Measurements from ENCODE around the gene DLGAP4. TPM values are rescaled to one million over a fixed set of nuclear protein-coding genes. Genes with fewer than 3 reads are reported as not detected.
A peak's percentile ranks its signal among the peaks of the same experiment; 100 is the strongest.

DLGAP4 gene
- total RNA-seq, 1 experiment from 2014 or later = 40.3 TPM

DNA sequence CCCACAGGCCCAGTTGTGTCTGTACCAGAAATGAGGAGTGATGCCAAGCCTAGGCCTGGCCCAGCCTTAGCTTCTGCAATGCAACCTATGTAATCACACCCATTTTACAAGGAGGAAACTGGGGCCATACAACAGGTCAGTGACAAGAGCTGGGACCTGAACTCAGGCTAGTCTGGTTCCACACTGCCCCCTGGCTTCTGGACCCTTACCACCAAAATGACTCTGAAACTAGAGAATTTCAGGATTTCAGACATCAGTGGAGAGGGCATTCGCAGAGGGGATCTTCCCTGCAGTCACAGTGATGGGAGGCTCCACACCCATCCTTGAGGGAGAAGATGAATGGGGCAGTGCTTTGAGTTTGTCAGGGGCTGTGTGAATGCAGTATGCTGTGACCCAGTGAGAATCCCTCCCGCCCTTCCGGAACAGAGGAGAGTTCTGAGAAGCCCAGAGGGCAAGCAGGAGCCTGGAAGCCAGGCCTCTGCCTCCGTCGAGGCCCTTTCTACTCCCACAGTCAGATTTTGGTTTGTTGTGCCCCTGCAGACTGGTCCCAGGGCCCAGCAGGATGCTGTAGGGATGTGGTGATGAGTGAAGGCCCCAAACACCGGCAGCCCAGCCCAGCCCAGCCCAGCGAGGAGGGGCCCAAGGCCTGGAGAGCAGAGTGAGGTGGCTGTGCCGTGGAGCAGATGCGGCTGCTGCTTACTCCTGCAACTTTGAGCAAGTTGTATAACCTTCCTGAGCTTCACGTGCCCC lies 187.1 kb downstream of the DLGAP4 start:
- Histone ChIP-seq H3K4me2 (ENCODE audit: low read length) (no peak overlapping the region), H3K4me3 (replicated peaks in 1 of 2; ENCODE audit: low read depth in 1 of 2, low read length in 2 of 2) (no peak overlapping the region), H2AFZ (ENCODE audit: low read depth, low read length, poor library complexity, severe bottlenecking) (no peak overlapping the region), H3K27ac (ENCODE audit: low read depth, low read length) (no peak overlapping the region), H3K27me3 (ENCODE audit: insufficient read depth, low read length) (no peaks in the 10 kb centered on the region), H3K9me3 (ENCODE audit: control insufficient read depth in 1 of 2, insufficient read depth in 1 of 2, low read depth in 1 of 2, low read length in 2 of 2) (no peaks in the 10 kb centered on the region), H3K9ac (ENCODE audit: low read length) (no peak overlapping the region), H3K4me1 (ENCODE audit: control insufficient read depth in 1 of 2, insufficient read depth in 2 of 2, low read length in 2 of 2) (no peaks in the 10 kb centered on the region), H4K20me1 (ENCODE audit: insufficient read depth) (no peaks in the 10 kb centered on the region), H3K9me2 (ENCODE audit: insufficient read depth) (no peaks in the 10 kb centered on the region), H3K36me3 (ENCODE audit: control insufficient read depth in 1 of 2, insufficient read depth in 2 of 2, low read length in 2 of 2) (peaks cover 0 to 5% of the 10 kb centered on the region in 2 experiments; a peak in 1 of 4 replicates), H3K79me2 (ENCODE audit: insufficient read depth, low read length) (peaks cover 5% of the 10 kb centered on the region; the same call in 1 of the 2 replicates)
- BruUV-seq (replicated peaks) = no TSS peak
- no peak for DNase-seq (ENCODE audit: low read depth, low spot score)
- 0 out of 2 replicates have a peak, but pooled peaks have one; percentile 36 for ATAC-seq
- RAD21 ChIA-PET (ENCODE audit: low non-redundant PET in 1 of 2, low total read pairs in 2 of 2, uncharacterized antibody in 2 of 2, unreplicated experiment in 2 of 2) = interaction anchor here in 1 of 2 experiments (0.6 to 0.7 kb wide), 2 partner anchors 28 to 131 kb away, joined by 3 read pairs; no protein-coding TSS in a partner anchor
- intact Hi-C loops (cut with micrococcal nuclease) = no loop called here
- POLR2A ChIA-PET = no interaction called here
- no peak for TF ChIP-seq JUND (IDR thresholded peaks at IDR 0.05)
- TF ChIP-seq ZNF274 (IDR thresholded peaks at IDR 0.05; ENCODE audit: low read depth, low read length) = no peak
- TF ChIP-seq ZFX (IDR thresholded peaks at IDR 0.05) = no peak
- no peak for TF ChIP-seq EGR1 (IDR thresholded peaks at IDR 0.05; ENCODE audit: low read depth)
- TF ChIP-seq, protein P1, sequence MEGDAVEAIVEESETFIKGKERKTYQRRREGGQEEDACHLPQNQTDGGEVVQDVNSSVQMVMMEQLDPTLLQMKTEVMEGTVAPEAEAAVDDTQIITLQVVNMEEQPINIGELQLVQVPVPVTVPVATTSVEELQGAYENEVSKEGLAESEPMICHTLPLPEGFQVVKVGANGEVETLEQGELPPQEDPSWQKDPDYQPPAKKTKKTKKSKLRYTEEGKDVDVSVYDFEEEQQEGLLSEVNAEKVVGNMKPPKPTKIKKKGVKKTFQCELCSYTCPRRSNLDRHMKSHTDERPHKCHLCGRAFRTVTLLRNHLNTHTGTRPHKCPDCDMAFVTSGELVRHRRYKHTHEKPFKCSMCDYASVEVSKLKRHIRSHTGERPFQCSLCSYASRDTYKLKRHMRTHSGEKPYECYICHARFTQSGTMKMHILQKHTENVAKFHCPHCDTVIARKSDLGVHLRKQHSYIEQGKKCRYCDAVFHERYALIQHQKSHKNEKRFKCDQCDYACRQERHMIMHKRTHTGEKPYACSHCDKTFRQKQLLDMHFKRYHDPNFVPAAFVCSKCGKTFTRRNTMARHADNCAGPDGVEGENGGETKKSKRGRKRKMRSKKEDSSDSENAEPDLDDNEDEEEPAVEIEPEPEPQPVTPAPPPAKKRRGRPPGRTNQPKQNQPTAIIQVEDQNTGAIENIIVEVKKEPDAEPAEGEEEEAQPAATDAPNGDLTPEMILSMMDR (IDR thresholded peaks at IDR 0.05 in 2 of 3, conservative IDR thresholded peaks at IDR 0.05 in 1 of 3; ENCODE audit: borderline replicate concordance in 1 of 3, insufficient read depth in 1 of 3, low read depth in 2 of 3, low read length in 2 of 3) = peak; percentile 30 to 49 (median 38); a peak in 5 of 6 replicates
- no peak for TF ChIP-seq SP1 (IDR thresholded peaks at IDR 0.05; ENCODE audit: low read depth)
- TF ChIP-seq POLR2AphosphoS5 (IDR thresholded peaks at IDR 0.05; ENCODE audit: low read depth, low read length) = no peak
- peak; percentile 67 for TF ChIP-seq RAD21 (IDR thresholded peaks at IDR 0.05; ENCODE audit: low read depth)
- TF ChIP-seq, protein P2, sequence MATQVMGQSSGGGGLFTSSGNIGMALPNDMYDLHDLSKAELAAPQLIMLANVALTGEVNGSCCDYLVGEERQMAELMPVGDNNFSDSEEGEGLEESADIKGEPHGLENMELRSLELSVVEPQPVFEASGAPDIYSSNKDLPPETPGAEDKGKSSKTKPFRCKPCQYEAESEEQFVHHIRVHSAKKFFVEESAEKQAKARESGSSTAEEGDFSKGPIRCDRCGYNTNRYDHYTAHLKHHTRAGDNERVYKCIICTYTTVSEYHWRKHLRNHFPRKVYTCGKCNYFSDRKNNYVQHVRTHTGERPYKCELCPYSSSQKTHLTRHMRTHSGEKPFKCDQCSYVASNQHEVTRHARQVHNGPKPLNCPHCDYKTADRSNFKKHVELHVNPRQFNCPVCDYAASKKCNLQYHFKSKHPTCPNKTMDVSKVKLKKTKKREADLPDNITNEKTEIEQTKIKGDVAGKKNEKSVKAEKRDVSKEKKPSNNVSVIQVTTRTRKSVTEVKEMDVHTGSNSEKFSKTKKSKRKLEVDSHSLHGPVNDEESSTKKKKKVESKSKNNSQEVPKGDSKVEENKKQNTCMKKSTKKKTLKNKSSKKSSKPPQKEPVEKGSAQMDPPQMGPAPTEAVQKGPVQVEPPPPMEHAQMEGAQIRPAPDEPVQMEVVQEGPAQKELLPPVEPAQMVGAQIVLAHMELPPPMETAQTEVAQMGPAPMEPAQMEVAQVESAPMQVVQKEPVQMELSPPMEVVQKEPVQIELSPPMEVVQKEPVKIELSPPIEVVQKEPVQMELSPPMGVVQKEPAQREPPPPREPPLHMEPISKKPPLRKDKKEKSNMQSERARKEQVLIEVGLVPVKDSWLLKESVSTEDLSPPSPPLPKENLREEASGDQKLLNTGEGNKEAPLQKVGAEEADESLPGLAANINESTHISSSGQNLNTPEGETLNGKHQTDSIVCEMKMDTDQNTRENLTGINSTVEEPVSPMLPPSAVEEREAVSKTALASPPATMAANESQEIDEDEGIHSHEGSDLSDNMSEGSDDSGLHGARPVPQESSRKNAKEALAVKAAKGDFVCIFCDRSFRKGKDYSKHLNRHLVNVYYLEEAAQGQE (IDR thresholded peaks at IDR 0.05; ENCODE audit: low read depth) = no peak
- TF ChIP-seq, protein P3, sequence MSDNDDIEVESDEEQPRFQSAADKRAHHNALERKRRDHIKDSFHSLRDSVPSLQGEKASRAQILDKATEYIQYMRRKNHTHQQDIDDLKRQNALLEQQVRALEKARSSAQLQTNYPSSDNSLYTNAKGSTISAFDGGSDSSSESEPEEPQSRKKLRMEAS (IDR thresholded peaks at IDR 0.05) = no peak
- no peak for TF ChIP-seq FOSL1 (IDR thresholded peaks at IDR 0.05; ENCODE audit: low read depth)
- TF ChIP-seq SRF (IDR thresholded peaks at IDR 0.05; ENCODE audit: low read depth) = no peak
- TF ChIP-seq, protein P4, sequence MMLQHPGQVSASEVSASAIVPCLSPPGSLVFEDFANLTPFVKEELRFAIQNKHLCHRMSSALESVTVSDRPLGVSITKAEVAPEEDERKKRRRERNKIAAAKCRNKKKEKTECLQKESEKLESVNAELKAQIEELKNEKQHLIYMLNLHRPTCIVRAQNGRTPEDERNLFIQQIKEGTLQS (IDR thresholded peaks at IDR 0.05) = no peak
- no peak for TF ChIP-seq CEBPB (IDR thresholded peaks at IDR 0.05; ENCODE audit: low read depth)
- no peak for TF ChIP-seq EZH2phosphoT487 (IDR thresholded peaks at IDR 0.05; ENCODE audit: borderline replicate concordance)
- TF ChIP-seq YY1 (IDR thresholded peaks at IDR 0.05; ENCODE audit: extremely low read depth, insufficient replicate concordance, low read depth, low read length) = no peak
- CTCF ChIA-PET = interaction anchor here (0.7 to 1.1 kb wide), 3 partner anchors 47 to 293 kb away, joined by 3 read pairs; no protein-coding TSS in a partner anchor
